Measurements from ENCODE around the gene EPAS1. TPM values are rescaled to one million over a fixed set of nuclear protein-coding genes. Genes with fewer than 3 reads are reported as not detected.

EPAS1 gene
- total RNA-seq, 3 donors from 2014 or later, result 92.5 to 274 (median 229) TPM

- Histone ChIP-seq H3K36me3 (no peaks in the 10 kb centered on the region), H3K27me3 (no peaks in the 10 kb centered on the region), H3K4me1 (no peaks in the 10 kb centered on the region), H3K9me3 (no peaks in the 10 kb centered on the region), H3K4me3 (no peak overlapping the region), H3K27ac (no peak overlapping the region)
- no peak for DNase-seq (ENCODE audit: low spot score in 2 of 2)
- TF ChIP-seq POLR2A (IDR thresholded peaks at IDR 0.05) (no peak), POLR2AphosphoS5 (IDR thresholded peaks at IDR 0.05) (no peak)
- TF ChIP-seq, protein P1, sequence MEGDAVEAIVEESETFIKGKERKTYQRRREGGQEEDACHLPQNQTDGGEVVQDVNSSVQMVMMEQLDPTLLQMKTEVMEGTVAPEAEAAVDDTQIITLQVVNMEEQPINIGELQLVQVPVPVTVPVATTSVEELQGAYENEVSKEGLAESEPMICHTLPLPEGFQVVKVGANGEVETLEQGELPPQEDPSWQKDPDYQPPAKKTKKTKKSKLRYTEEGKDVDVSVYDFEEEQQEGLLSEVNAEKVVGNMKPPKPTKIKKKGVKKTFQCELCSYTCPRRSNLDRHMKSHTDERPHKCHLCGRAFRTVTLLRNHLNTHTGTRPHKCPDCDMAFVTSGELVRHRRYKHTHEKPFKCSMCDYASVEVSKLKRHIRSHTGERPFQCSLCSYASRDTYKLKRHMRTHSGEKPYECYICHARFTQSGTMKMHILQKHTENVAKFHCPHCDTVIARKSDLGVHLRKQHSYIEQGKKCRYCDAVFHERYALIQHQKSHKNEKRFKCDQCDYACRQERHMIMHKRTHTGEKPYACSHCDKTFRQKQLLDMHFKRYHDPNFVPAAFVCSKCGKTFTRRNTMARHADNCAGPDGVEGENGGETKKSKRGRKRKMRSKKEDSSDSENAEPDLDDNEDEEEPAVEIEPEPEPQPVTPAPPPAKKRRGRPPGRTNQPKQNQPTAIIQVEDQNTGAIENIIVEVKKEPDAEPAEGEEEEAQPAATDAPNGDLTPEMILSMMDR (IDR thresholded peaks at IDR 0.05), result no peak
- intact Hi-C loops (cut with DNase I; ENCODE audit: low total_unique reads), result no loop called here
Measured at GRCh38 chr2:46356991-46357390, 59.8 kb downstream of the EPAS1 start.

GRCh38 chr2:46358713-46359112, 61.5 kb downstream of the EPAS1 start:
- DNase-seq (ENCODE audit: low spot score in 2 of 2), result no peak
- Histone ChIP-seq H3K36me3 (no peaks in the 10 kb centered on the region), H3K9me3 (no peaks in the 10 kb centered on the region), H3K27ac (no peak overlapping the region), H3K4me3 (no peak overlapping the region), H3K27me3 (no peaks in the 10 kb centered on the region), H3K4me1 (no peaks in the 10 kb centered on the region)
- intact Hi-C loops (cut with DNase I; ENCODE audit: low total_unique reads), result no loop called here
- TF ChIP-seq, protein P1 (IDR thresholded peaks at IDR 0.05), result no peak
- TF ChIP-seq POLR2AphosphoS5 (IDR thresholded peaks at IDR 0.05), result no peak

- Histone ChIP-seq H3K27ac (no peak overlapping the region), H3K4me3 (no peak overlapping the region), H3K27me3 (no peaks in the 10 kb centered on the region), H3K36me3 (no peaks in the 10 kb centered on the region), H3K9me3 (no peaks in the 10 kb centered on the region), H3K4me1 (no peaks in the 10 kb centered on the region)
- DNase-seq (ENCODE audit: low spot score in 2 of 2), result no peak
- intact Hi-C loops (cut with DNase I; ENCODE audit: low total_unique reads), result no loop called here
- TF ChIP-seq POLR2AphosphoS5 (IDR thresholded peaks at IDR 0.05) (no peak), POLR2A (IDR thresholded peaks at IDR 0.05) (no peak)
- TF ChIP-seq, protein P1 (IDR thresholded peaks at IDR 0.05), result no peak
Measured at GRCh38 chr2:46360303-46360702, 63.1 kb downstream of the EPAS1 start.

DNA sequence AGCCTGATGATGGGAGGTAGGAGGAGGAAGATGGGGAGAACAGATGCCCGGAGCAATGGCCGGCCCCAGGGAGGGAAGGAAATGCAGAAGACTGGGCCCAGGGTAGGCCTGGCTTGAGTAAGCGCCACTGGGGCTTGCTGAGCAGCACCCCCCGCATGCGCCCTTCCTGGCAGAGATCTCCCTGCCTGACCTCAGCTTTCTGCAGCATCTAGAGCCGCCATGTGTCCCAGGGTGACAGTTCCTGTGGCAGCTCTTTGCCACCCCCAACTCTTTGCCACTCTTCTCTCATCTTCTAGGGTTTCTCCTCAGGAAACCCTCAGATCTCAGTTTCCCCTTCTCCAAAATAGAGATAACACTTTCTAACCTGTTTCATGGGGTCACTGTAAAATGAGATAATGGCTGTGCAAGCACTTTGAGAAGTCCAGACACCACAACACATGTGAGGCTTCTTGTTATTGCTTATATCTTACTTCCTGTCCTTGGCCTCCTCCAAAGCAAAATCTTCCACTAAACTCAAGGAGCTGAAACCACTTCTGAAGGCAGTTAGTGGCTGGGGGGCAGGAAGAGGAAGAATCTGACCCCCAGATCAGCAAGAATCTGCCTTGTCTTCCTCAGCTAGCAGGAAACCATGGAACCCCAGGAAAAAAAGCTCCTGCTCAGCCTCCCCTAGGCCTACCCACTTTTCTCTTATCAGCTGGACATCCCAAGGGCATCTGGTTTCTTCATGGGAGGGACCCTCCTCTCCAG, 64.9 kb downstream of the EPAS1 start:
- intact Hi-C loops (cut with DNase I; ENCODE audit: low total_unique reads), result no loop called here
- no peaks in the 10 kb centered on the region for H3K36me3 ChIP-seq
- no peaks in the 10 kb centered on the region for H3K9me3 ChIP-seq
- DNase-seq (ENCODE audit: low spot score in 2 of 2), result no peak
- H3K4me1 ChIP-seq, result no peaks in the 10 kb centered on the region
- H3K4me3 ChIP-seq, result no peak overlapping the region
- H3K27me3 ChIP-seq, result no peaks in the 10 kb centered on the region
- TF ChIP-seq, protein P1 (IDR thresholded peaks at IDR 0.05), result no peak
- TF ChIP-seq POLR2AphosphoS5 (IDR thresholded peaks at IDR 0.05) (no peak), POLR2A (IDR thresholded peaks at IDR 0.05) (no peak)
- no peak overlapping the region for H3K27ac ChIP-seq

DNA sequence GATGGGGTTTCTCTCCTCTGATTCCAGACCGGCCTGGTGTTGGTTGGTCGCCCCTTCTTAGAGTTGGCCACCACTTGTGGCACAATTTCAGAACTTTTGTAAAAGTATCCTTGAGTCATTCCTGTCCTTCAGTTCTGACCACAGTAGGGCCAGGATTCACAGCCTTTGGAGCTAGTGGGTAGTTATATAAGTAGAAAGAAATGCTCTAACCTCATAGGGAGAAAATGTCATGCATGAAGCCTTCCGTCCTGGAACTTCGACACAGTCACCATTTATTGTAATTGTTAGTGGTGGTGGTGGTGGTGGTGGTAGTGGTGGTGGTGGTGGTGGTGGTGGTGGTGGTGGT, 65.4 kb downstream of the EPAS1 start:
- Histone ChIP-seq H3K36me3 (no peaks in the 10 kb centered on the region), H3K9me3 (no peaks in the 10 kb centered on the region), H3K4me3 (no peak overlapping the region), H3K4me1 (no peaks in the 10 kb centered on the region), H3K27me3 (no peaks in the 10 kb centered on the region), H3K27ac (no peak overlapping the region)
- intact Hi-C loops (cut with DNase I; ENCODE audit: low total_unique reads), result no loop called here
- no peak for DNase-seq (ENCODE audit: low spot score in 2 of 2)
- TF ChIP-seq POLR2A (IDR thresholded peaks at IDR 0.05) (no peak), POLR2AphosphoS5 (IDR thresholded peaks at IDR 0.05) (no peak)

All from breast epithelium (tissue), 4 donors.